ENCODE results near the gene DACH1. TPM values are rescaled to one million over a fixed set of nuclear protein-coding genes. Genes with fewer than 3 reads are reported as not detected.

The DACH1 gene
- polyA plus RNA-seq, 4 donors = 16.5 to 128 (median 110) TPM

DNA sequence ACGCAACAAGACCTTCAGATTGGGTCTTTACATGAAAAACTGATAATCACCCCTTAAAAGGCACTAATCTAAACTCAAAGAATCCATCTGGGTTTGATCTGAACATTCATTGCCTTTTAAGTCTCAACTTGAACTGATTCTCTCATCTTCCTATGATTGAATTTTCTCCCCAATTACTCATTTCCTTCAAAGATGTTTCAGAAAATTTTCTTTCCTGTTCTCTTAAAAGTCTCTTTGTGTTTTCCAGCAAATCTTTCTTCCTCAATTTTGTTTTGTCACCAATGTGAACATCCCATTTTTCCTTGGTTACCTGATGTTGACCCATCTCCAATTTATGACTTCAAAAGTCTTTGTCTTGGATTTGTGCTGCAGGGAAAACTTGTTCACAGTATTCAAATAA, 234.3 kb downstream of the DACH1 start:
- no peak for DNase-seq (ENCODE audit: low read depth in 4 of 4, low spot score in 3 of 4)

DNA sequence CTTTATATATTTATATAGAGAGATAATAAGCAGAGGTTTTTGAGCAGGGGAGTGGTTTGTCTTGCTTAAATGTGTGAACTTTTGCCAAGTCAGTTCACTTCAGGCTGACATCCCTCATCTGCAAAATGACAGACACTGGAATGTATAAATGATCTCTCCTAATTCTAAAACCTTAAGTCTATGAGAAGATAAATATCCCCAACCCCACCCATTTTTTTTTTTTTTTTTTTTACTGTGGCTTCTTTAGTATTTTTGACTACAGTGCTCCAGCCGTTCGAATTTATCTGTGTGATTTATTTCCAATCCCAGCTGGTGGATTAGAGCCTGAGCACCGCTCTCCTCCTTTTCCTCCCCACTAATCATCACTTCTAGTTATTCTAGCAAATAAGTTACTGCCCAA, 234.8 kb downstream of the DACH1 start:
- DNase-seq (ENCODE audit: low read depth in 4 of 4, low spot score in 3 of 4) = no peak

DNA sequence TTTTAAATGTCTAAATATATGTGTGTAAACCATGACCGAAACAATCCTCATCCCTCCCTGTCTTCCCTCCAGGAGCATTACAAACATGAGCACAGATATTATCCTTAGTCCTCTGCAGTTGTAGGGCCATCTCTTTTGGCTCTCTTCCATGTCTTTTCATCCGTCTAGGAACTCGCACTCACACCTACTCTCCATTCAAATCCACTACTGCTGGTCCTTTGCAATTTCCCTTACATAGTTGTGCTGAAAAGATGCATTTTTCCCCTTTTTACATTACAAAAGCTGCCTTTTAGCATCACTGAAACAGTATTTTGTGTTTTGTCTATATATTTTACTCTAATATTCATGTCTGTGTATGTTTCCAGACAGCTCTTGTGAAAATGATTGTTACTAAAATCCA, 237.8 kb downstream of the DACH1 start:
- no peak for DNase-seq (ENCODE audit: low read depth in 4 of 4, low spot score in 3 of 4)

DNA sequence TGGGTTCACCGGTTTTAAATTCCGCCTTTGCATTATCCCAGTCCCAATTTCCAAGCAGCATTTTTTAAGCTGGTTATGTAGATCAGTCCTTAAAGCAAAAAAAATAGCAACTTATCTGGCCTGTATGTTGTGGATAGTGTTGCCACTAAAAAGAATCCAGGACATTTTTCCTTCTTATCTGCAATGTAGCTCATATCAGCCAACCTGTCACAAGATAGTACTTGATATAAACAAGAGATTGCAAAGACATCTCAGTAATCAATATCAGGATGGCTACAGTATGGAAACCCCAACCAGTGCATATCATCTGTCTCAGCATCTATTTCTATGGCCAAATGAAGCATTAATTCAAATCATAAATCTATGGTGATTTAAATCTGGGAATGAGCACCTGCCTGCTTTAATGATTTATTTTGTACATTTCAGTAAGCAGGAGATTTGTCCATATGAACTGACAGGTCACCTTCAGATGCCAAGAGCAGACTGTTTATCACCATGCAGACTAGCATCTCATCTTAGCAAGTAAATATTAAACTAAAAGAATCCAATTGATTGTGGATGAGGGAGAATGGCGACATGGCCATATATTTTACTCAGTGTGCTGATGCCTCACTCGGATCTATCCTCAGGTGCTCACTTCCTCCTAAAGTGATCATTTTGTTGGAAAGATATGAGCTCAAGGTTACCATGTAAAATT, 240.4 kb downstream of the DACH1 start:
- DNase-seq (ENCODE audit: low read depth in 4 of 4, low spot score in 3 of 4) = no peak

DNA sequence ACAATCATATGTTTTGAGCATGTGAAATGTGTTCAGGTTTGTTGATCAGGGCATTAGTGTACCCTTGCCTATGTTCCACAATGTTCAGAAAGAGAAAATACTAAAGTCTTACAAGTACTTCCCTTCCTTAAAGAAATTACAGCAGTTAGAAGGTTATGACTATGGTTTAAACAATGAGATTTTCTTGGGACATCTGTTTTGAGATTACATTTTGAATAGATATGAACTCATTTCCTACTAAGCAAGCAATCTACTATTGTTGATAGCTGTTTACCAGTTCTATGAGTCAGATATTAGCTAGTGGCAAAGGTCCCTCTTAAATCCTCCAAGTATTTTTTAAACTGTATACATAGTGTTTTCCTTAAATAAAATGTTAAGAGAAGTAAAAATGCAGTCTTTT, 241.3 kb downstream of the DACH1 start:
- DNase-seq (ENCODE audit: low read depth in 4 of 4, low spot score in 3 of 4) = no peak

DNA sequence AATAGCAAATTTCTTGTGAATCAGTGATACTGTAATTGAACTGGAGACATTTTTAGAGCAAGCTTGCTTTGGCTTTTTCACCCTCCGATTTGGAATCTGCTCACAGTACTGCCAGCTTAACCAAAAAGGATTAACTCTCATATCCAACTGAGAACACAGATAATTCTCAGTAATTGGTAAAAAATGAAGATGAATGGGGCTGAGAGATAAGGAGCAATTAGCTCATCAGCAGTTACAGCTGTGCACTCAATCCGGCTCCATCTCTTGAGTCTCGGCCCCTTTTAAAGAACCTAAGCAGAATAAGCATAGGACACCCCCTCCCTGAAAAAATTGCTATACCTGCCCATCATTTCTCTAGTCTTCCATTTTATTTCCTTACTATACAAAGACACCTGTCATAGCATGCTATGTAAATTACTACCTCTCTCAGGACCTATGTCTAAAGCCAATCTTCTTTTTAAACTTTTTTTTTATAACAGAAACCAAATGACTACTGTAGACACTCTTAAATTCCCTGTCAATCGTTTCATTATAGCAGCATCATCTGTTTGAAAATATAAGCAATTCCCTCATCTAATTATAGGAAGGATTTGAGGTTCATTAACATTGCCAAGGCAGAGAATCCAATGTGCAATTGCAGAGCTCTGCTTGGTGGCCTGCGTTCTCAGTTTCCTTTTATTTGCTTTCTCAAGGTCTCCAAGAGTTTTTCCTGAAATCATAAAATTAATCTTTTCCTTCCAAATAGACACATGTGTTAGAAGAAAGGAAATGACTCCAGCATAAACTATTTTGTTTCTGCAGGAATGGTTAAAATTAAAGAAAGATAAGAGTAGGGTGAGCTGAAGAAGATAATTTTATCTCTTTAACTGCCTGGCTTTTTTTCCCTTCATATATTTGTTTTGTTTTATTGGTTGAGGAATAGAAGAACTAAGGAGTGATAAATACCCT, 242.1 kb downstream of the DACH1 start:
- no peak for DNase-seq (ENCODE audit: low read depth in 4 of 4, low spot score in 3 of 4)

DNA sequence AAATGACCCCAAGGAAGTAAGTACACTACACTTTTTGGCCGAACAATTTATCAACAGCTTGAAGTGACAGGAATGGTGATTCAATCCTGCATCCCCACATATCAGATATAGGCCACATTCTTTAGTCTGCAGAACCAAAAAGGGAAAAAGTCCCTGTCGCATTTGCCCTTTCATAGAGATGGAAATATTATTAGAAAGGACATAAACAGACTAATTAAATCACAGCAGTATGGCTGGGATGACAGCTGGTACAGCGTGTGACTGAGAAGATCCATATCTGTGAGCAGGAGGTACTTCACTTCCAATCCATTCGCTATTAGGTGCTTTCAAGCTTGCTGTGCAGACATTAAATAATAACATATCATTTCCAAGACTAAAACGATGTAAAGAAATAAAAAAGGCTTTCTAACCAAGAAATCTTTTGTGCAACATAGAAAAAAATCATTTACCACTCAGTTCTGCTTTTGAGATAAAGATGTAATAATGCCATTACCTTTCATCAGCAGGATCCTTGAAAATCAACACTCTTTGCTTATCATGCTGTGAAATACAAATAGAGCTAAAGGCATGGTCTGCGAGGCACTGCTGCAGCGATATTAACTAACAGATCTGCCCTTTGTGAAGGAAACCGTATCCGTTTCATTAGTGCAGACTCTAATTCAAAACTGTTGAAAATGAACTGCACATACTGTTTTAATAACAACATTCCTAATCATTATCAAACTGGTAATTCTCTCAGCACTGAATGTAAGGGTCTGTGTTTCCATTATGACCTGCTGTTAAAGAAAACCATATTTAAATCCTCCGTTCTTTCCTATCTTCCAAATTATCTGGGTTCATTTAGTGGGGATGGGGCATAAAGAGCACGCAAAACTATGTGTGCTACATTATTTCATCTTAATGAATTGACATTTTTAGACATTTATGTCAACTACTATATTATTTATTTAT, 245.6 kb downstream of the DACH1 start:
- no peak for DNase-seq (ENCODE audit: low read depth in 4 of 4, low spot score in 3 of 4)

DNA sequence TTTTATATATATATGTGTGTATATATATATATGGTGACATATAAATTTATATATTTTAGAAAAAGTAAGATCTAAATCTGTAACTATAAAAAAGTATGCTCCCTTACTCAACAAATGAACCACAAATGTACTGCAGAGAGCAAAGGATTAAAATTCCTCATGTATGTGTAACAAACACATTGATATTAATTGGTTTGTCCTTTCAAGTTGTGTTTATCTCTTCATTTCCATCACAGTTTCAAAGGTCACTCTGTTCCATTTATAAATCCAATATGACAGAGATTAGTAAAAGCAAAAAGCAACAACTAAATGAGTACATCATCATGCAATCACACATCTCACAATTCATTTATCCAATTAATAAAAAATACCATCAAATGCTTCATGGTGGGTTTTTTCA, 247.9 kb downstream of the DACH1 start:
- DNase-seq (ENCODE audit: low read depth in 4 of 4, low spot score in 3 of 4) = no peak

DNA sequence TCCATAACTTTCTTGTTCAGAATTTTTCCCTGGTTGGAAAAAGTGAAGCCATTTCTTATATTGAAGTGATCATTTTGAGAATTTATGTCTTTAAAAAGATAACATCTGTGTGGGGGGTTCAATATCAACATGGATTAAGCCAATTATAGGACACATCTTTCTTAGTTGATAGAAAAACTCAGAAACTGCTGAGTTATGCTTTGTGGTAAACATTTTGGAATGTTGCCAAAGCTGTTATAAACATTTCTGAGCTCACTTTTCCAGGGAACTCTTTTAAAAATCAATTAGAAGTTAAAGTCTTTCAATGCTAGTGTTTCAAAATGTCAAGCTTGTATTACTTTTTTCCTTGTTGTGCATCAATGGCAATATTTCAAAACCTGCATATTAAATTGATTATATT, 248.8 kb downstream of the DACH1 start:
- no peak for DNase-seq (ENCODE audit: low read depth in 4 of 4, low spot score in 3 of 4)

DNA sequence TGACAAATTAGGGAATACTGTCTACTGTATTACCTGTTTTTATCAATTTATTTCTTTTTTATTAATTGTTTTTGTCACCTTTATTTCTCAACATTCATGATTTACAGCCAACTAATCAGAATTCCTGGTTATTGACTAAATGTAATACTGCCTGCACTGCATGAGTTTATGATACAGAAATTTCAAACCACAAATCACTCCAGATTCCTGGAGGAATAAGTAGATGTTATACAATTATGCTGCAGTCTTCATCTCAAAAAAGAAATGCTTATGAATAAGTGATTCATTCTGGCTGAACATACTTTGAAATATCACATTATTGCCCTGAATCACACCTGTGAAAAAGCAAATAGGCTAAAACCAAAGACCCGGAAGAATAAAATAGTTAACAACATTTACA, 249.7 kb downstream of the DACH1 start:
- DNase-seq (ENCODE audit: low read depth in 4 of 4, low spot score in 3 of 4) = no peak

DNA sequence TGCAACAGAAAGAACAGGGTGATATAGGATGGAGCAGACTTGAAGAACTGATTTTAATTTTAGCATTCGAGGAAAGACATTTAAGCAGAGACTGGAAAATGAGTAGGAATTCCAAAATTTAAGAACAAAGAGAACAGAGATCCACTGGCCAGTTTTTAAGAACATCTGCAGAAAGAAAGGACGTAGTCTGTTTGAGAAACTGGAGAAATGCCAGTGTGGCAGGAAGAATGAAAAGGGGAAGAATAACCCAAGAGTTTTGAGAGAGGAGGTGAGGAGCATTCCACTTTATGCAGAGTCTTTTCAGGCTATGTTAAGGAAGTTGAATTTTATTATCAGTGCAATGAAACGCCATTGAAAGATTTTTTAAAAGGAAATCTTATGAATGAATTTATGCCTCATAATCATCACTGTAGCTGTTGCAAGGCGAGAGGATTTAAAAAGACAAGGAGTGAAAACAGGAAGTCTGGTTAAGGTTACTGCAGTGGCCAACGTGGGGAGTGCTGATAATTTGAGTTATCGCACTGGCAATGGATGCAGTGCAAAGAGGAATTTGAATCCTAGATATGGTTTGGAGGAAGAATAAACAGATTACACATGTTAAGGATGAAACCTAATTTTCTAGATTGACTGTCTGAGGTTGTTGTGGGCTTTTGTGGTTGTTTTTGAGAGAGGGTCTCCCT, 253.8 kb downstream of the DACH1 start:
- DNase-seq (ENCODE audit: low read depth in 4 of 4, low spot score in 3 of 4) = no peak

DNA sequence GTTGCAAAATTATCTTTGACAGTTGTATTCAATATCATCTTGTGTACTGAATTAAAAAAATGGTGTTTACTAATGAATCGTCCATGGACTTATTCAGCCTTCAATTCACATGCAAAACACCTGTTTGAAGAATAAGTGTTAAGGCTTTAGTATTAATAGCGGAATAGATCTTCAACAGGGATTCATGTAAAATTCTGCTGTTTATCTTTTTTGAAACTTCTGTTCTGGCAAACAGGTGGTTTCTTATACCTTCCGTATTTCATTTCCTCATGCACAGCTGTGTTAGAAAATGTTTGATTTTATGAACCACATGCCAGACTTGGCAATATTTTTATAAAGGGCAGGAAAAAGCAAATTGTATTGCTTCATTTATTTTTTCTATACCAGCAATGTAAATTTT, 255.7 kb downstream of the DACH1 start:
- no peak for DNase-seq (ENCODE audit: low read depth in 4 of 4, low spot score in 3 of 4)

DNA sequence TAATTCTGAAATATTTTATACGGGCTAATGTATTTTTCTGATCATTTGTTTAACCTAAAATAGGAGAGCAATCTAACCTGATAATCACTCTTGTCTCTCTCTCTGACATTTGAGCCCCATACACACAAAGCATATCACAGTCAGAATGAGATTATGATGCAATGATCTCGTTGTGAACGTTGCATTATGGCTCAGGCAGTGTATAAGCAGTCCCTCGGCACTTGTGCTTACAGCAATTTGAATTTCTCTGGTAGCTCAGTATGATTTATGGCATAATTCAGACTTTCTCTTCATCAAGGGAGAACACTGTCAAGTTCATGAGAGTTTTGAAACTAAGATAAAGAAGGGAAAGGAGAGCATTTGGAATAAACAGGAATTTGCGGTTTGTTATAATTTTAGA, 256.1 kb downstream of the DACH1 start:
- no peak for DNase-seq (ENCODE audit: low read depth in 4 of 4, low spot score in 3 of 4)

DNA sequence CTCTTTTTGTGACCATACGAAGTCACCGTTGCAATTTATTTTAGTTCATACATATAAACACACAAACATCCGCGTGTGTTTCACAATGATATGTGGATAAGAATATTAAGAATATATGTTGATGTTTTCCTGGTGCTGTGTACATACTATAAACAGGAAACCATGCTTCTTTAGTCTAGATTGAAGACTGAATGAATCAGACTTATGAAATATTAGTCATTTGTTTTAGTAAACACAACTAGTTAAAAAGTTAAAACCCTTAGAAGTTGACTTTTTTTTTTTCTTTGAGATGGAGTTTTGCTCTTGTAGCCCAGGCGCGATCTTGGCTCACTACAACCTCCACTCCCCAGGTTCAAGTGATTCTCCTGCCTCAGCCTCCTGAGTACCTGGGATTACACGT, 257.7 kb downstream of the DACH1 start:
- DNase-seq (ENCODE audit: low read depth in 4 of 4, low spot score in 3 of 4) = no peak

DNA sequence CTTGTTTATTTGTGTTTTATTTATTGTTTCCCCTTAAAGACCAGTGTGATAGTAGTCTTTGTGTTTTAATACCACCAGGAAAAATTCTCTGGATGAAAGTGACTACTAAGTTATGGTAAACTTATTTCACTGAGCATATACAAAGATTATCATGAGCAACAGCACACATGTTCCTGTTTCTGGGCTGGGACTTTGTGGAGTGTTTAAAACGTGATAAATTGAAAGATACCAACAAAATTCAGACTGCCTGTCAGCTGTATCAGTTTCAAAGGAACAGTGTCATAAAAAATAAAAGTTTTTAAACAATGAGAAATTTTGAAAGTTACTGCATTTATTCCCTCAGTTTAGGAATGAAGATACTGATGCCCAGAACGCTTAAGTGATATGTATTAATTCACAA, 259.4 kb downstream of the DACH1 start:
- DNase-seq (ENCODE audit: low read depth in 4 of 4, low spot score in 3 of 4) = no peak

DNA sequence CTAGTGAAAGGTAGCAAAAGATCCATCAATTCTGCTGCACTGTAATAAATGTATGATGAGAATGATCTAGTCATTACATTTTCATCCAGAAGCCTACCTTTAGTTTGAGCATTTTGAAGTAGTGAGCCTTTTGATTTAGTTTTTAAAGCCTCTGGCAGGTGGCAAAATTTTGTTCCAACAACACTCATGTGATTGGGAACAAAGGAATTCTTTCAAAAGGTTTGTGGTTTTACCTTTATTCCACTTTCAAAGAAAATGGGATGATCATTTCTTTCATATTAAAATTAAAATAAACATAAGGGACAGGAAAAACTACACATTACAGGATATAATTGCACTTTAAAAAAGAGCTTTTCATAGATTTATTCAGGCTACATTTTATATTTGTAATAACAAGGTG, 260.2 kb downstream of the DACH1 start:
- DNase-seq (ENCODE audit: low read depth in 4 of 4, low spot score in 3 of 4) = no peak

DNA sequence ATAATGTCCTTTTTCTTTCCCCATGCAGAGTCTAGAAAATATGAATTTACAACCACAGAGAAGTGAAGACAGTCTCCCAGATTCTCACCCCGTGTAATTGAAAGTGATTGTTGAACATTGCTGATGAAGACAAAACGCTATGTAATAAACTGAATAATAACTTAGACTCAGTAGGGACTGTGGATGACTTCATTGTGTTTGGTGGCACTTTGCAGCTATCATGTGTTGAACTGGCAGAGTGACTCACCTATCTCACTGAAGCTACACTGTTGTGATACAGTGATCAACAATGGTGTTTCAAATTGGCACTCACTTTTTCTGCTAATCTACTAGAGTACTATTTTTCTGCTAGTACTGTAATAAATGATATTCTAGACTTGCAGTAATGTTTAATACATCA, 261.3 kb downstream of the DACH1 start:
- no peak for DNase-seq (ENCODE audit: low read depth in 4 of 4, low spot score in 3 of 4)

DNA sequence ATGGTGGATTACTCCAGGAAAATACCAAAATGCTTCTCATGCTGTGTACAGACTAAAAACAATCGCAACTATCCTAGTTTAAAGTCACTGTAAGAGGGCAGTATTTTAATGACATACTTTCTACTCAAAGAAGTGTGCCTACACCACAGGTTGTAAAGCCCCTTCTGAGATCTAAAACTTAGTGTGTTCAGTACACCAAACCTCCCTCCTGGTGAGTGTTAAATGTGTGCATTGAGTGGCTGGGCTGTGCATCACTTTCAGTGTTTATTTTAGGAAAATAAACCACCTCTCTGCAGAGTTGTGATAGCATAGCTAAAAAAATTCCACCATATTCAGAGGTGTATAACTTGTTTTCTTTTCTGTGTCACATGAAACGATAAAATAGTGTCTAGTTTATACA, 263.7 kb downstream of the DACH1 start:
- DNase-seq (ENCODE audit: low read depth in 4 of 4, low spot score in 3 of 4) = no peak

DNA sequence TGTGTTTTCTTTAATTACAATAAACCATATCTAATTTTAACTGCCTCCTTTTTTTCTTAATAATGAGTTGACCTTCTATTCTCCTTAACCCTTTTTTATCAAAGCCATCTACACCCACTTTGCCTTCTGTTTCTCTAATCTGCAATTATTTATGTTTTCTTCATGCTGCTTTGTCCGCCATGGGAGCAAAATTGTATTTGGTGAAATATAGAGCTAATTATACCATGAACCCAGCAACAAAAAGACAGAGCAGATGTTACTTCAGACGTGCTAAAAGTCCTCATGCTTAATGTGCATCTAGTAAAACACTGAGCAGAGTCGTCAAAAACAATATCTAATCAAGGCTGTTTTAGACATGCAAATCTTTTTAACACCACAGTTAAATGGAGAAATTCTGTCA, 264.7 kb downstream of the DACH1 start:
- no peak for DNase-seq (ENCODE audit: low read depth in 4 of 4, low spot score in 3 of 4)

DNA sequence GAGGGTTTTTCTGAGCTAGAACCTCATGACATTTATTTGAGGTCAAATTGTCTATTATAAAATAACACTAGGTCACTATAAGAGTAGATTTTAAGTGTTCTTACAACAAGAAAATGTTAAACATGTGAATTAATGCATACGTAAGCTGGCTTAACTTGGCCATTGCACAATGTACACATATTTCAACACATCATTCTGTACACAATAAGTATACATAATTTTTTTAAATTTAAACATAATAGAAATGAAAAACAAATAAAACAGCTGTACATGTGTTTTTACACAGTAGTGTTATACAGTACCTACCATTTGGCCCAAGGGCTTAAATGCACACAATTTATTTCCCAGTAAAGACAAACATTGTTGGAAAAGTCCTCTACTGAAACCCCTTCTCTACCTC, 269.9 kb downstream of the DACH1 start:
- no peak for DNase-seq (ENCODE audit: low read depth in 4 of 4, low spot score in 3 of 4)

Measured in left renal pelvis (tissue), 4 donors.